Ramos (cell line): ENCODE results near the gene NDFIP1.
"Not testable (repeated sequence)": the region's sequence is repeated elsewhere in the genome, so short reads cannot be mapped to it uniquely, and the experiment has no call there.

ENCODE experiments used
- in situ Hi-C: fragments of 300-500 bp; cut with MboI; formaldehyde crosslinking; loops from one replicate; pipeline ENCODE4 v1.14.3; 2022; ENCODE audit warnings: low sequenced_read_pairs; ENCODE audit not compliant: unreplicated experiment

The NDFIP1 gene

GRCh38 chr5:142088855-142089479, 19.6 kb upstream of the NDFIP1 start:
- in situ Hi-C loops, result not testable (repeated sequence)

- in situ Hi-C loops, result no loop called here
Measured at GRCh38 chr5:142091012-142091411, 17.6 kb upstream of the NDFIP1 start.

DNA sequence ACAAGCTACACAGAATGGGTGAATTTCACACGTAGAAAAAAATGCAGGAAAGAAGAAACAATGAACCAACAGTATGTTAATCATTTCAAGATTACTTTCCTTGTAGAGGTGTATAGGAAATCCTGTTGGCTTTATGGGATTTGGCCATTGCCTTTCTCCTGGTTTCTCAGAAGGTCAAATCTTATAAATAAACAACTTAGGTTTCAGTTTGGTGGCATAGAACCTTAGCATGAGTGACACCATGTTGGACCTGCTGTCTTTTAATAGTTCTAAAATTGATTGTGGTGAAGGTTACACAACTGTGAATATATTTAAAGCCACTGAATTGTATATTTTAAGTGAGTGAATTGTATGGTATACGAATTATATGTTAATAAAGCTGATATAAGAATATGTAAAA, 16.7 kb upstream of the NDFIP1 start:
- in situ Hi-C loops, result no loop called here

DNA sequence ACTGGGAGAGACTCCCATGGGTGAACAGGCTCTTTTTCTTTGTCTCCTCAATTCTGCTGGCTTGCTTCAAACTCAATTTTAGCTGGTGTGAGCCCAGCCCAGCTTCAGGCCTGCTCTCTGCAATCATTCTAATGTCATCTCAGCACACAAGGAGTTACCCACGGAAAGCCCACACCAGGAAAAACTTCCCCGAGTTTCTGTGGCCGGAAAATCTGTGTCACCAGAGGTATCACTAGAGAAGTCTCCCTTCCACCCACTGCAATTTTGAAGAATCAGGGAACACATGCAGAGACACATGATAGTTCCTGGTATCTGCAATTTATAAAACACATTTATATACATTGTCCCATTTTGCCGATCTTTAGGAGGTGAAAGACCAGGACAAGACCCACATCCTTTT, 13.5 kb upstream of the NDFIP1 start:
- in situ Hi-C loops, result no loop called here

GRCh38 chr5:142095651-142096330, 12.8 kb upstream of the NDFIP1 start:
- in situ Hi-C loops, result no loop called here

- in situ Hi-C loops, result no loop called here
Measured at GRCh38 chr5:142096382-142096781, 12.2 kb upstream of the NDFIP1 start.

DNA sequence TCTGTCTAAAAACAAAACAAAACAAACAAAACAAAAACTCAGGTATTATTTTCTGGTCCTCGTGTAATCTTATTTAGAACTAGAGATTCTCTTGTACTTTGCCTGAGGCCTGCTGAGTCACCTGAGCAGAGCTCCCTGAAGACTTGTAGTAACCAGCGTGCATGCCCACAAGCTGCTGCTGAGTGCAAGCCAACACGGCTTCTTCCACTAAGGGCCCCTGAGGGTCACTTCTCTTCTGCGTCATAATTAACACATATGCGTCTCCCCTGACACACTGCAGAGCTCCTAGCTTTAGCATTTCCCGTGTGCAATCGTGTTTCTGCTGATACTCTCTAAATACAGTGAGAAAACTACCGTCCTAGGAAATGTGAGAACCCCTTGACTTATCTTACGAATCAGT, 10.9 kb upstream of the NDFIP1 start:
- in situ Hi-C loops, result no loop called here

DNA sequence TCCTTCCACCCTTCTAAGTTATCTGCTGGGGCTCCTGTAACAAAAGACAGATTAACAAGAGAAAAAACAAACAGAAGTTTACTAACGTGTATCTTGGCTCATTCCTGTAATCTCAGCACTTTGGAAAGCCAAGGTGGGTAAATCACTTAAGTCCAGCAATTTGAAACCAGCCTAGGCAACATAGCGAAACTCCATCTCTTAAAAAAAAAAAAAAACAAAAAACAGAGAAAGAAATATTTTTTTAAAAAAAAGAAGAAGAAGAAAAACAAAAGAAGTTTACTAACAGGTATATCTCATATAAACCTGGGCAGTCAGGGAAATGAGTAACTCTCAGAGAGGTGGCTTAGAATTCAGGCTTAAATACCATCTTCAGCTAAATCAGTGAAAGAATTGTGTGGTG, 10.3 kb upstream of the NDFIP1 start:
- in situ Hi-C loops, result no loop called here

GRCh38 chr5:142098931-142099330, 9.6 kb upstream of the NDFIP1 start:
- in situ Hi-C loops, result no loop called here

GRCh38 chr5:142100307-142100706, 8.3 kb upstream of the NDFIP1 start:
- in situ Hi-C loops, result no loop called here

DNA sequence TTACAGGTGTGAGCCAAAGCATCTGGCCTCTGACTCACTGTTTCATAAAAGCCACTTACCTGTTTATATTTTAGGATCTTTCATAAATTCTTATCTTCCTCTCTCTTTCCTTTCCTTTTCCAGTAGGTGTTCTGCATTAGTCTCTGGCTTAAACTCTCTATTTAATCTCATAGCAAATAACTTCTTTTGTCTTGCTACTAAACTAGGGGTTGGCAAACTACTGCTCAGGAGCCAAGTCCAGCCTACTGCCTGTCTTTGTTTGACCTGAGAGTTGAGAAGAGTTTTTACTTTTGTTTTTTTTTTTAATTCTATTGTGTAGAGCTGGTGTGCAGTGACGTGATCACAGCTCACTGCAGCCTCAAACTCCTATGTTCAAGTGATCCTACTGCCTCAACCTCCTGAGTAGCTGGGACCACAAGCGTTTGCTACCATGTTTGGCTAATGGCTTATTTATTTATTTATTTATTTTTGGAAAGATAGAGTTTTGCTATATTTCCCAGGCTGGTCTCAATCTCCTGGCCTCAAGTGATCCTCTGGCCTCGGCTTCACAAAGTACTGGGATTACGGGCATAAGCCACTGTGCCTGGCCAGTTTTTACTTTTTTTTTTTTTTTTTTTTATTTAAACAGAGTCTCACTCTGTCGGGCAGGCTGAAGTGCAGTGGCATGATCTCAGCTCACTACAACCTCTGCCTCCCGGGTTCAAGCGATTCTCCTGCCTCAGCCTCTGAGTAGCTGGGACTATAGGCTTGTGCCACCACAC, 5.4 kb upstream of the NDFIP1 start:
- in situ Hi-C loops, result no loop called here

GRCh38 chr5:142104491-142104890, 4.1 kb upstream of the NDFIP1 start:
- in situ Hi-C loops, result no loop called here

DNA sequence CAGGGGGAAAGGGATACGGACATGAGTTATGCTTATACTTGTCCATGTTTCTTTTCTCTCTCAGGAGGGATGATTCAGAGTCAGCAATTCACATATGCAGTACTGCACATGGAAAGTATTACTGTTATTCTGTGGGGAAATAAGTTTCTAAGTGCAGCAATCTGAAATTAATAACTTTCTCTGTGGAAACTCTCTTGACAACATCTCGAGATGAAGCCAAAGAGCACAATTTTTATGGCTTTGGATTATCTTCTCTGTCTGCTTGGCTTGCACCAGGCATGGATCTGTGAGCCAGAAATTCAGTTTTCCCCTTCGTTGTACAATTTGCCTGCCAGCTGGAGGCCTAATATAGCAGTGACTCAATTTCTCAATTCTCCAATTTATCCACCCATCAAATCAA, 2.5 kb upstream of the NDFIP1 start:
- in situ Hi-C loops, result no loop called here

DNA sequence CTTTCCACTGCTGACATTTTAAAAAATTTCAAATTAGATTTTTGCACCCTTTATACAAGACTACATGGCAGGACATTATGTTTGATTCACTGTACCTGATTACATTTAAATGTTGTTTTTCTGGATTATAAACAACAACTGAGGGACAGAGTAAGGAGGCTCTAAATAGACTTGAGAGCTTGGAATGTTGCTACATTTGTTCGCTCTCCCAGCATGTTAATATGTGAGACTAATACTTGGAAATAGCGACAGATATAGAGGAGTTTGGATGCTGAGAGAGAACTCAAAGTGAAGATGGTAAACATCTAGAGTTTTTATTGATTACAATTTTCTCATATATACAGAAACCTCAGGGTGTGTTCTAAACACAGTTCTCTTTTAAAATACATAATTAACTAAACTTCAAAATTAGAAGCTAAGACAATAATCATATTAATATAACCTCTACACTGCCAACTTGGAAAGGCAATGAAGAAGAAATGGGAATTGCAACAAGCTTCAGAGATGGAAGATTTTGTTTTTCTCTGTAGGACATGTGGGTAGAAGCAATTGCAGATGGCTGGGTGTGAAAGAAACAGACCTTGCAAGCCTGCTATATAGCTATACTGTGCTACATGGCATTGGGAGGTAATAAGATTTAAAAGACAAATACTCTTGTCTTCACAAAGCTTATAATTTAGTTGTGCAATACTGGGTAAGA, 1.4 kb upstream of the NDFIP1 start:
- in situ Hi-C loops, result no loop called here

GRCh38 chr5:142107736-142108431, 695 bp upstream of the NDFIP1 start:
- in situ Hi-C loops, result no loop called here

- in situ Hi-C loops, result no loop called here
Measured at GRCh38 chr5:142109331-142110045, 909 bp downstream of the NDFIP1 start.

DNA sequence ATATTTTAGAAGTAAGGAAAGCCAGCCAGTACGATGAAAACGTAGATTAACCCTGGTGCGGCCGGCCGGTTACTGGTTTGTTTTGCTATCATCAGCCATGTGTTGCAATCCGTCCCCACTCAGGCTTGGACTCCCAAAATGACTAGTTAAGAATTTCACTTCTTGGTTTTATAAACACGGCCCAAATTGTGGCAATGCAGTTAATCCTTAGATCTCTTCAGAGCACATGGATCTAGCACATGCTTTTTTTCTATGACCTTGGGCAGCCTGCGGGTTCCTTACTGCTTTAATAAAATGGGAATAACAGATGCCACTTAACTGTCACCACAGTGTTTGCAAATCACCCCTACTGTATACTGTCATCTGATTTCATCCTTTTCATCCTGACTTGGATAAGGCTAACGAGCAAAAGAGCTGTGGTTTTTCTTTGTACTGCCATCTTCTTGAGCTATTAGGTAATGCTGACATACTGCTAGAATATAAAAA, 1.5 kb downstream of the NDFIP1 start:
- in situ Hi-C loops, result no loop called here

- in situ Hi-C loops, result no loop called here
Measured at GRCh38 chr5:142110988-142111687, 2.6 kb downstream of the NDFIP1 start.

DNA sequence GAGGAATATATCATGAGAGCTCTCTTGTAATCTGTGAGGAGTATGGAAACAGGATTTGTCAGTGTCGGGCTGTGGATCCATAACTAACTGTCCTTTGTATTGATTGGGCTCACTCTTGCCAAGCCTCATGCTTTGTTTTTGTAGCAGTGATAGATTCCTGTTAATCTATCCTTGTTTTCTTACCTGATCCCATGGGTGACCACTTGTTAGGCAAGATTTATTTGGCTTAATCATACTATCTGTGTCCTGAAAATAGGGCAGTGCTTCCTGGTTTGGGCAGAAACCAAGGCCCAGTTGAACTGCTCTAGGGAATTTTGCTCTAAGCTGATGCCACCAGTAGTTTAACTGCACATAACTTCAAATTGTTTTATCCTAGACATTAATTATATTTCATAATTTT, 6.1 kb downstream of the NDFIP1 start:
- in situ Hi-C loops, result no loop called here
